GM21737 (cell line): Measurements from ENCODE around the gene MPZL1.
A peak's percentile ranks its signal among the peaks of the same experiment; 100 is the strongest.
"Not testable (repeated sequence)": the region's sequence is repeated elsewhere in the genome, so short reads cannot be mapped to it uniquely, and the experiment has no call there.

Experiments used
- ATAC-seq: cut with Tn5 transposase; IDR thresholded peaks from one replicate; pipeline ENCODE4 v1.9.1; 2021; ENCODE audit warnings: mild to moderate bottlenecking, moderate library complexity; ENCODE audit not compliant: unreplicated experiment

The MPZL1 gene

DNA sequence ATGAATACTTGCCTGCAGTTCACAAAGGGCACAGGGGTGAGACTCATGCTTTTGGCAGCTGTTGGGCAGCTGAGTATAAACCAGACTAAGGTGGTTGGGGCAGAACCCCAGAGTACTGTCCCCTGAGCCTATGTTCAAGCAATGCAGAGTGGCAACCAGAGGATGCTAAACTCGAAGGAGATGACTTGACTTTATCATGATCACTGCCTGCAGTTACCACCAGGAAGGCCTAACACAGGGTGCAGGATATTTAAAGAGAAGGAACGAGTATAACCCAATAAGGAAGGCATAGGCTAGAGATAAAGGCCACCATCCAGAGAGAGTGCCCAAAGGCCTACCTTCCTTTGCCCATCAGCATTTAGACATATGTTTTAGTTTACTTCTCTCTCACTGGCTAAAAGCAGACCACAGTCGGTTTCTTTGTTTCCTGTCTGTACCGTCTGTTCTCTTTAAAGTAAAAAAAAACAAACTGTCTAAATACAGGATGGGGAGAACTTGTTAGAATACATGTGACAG lies 83.3 kb downstream of the MPZL1 start:
- peak; percentile 48 for ATAC-seq

DNA sequence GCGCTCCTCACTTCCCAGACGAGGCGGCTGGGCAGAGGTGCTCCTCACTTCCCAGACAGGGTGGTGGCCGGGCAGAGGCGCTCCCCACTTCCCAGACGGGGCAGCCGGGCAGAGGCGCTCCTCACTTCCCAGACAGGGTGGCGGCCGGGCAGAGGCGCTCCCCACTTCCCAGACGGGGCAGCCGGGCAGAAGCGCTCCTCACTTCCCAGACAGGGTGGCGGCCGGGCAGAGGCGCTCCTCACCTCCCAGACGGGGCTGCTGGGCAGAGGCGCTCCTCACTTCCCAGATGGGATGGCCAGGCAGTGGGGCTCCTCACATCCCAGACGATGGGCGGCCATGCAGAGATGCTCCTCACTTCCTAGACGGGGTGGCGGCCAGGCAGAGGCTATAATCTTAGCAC lies 84.5 kb downstream of the MPZL1 start:
- not testable (repeated sequence) for ATAC-seq

DNA sequence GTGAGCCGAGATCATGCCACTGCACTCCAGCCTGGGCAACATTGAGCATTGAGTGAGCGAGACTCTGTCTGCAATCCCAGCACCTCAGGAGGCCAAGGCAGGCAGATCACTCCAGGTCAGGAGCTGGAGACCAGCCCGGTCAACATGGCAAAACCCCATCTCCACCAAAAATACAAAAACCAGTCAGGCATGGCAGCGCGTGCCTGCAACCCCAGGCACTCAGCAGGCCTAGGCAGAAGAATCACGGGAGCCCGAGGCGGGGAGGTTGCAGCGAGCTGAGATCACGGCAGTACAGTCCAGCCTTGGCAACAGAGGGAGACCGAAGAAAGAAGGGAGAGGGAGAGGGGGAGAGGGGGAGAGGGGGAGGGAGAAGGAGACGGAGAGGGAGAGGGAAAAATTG lies 84.9 kb downstream of the MPZL1 start:
- ATAC-seq = not testable (repeated sequence)

DNA sequence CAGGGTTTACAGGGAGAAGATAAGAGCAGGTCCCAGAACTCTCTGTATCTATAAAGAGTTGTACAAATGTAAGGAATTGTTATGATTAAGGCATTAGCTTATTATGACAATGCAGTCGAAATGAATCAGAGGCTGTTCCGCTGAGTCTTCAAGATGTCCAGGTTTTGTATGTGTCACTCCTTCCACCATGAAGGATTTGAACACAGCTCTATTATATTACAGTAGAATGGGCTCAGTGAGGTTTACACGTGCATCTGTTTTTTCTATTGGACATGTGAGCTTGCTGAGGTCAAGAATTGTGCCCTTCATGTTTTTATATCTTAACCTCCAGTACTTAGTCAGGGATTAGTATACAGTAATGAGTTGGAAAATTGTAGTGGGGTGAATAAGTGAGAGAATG lies 86.3 kb downstream of the MPZL1 start:
- no peak for ATAC-seq

DNA sequence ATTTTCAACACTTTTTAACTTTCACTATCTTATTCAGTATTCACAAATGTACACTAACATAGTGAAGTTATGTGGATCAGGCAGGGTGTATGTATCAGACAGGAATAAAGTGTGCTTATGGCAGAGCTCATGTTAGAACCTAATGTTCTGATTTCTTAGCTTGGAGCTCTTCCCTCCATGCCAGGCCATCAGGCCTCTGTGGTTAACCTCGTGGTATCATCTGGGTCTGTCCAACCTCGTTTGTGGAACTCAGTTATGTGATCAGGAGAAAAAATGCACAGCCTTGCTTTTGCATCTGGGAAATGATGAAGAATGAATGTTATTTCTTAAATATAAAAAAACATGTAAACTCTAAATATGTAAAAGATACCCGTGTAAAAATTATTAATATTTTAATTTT lies 86.9 kb downstream of the MPZL1 start:
- no peak for ATAC-seq

DNA sequence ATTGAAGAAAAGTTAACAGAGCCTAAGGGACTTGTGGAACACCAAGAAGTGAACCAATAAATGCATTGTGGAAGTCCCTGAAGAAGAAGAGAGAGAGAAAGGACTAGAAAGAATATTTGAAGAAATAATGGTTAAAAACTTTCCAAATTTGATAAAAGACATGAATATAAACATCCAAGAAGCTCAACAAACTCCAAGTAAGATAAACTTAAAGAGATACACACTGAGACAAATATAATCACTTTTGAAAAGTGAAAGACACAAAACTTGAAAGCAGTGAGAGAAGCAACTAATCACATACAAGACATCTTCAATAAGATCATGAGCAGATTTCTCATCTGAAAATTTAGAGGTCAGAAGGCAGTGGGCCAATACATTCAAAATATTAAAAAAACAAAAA lies 91.2 kb downstream of the MPZL1 start:
- ATAC-seq = no peak

DNA sequence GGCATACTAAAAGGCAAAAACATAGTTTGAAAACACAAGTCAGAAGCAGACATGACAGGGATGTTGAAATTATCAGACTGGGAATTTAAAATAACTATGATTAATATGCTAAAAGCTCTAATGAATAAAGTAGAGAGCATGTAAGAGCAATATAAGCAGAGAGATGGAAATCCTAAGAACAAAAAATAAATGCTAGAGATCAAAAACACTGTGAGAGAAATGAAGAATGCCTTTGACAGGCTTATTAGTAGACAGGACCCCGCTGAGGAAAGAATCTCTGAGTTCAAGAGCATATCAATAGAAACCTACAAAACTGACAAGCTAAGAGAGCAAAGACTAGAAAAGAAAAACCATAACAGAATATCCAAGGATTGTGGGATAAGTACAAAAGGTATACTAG lies 93.9 kb downstream of the MPZL1 start:
- ATAC-seq = no peak

GRCh38 chr1:167819849-167820683 lies 98.3 kb downstream of the MPZL1 start:
- no peak for ATAC-seq

GRCh38 chr1:167820684-167821355 lies 99.0 kb downstream of the MPZL1 start:
- no peak for ATAC-seq

GRCh38 chr1:167821356-167821685 lies 99.5 kb downstream of the MPZL1 start:
- ATAC-seq = no peak

DNA sequence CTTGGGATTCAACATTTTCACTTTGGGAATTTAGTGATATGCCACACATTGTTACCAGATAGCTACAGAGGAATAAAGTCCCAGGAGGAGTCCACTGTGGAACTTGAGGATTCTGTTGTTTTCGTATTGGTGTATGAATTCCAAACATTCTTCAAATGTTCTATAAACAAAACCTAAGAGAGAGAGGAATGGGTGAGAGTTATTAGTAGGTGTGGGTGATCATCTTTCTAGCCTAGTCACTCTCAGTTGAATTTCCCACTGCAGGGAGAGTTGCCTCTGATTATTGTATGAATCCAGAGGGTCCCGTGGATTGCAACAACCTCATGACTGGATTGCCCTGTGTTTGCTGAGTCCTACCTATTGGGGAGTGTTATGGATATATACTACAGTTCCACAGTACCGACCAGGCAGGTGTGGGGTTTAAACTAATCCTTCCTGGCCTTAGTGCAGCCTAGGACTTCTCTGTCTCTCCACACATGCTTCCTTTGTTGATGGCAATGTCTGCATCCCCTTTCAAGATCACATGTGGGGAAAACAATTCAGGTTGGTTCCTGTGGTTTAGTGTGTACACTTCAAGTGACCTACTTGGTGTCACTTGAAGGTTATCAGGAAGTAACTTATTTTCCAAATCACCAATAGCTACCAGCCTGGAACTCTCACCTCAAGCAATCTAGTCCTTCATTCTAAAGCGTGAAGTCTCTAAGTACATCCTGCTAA lies 100.3 kb downstream of the MPZL1 start:
- no peak for ATAC-seq

GRCh38 chr1:167824163-167824794 lies 102.5 kb downstream of the MPZL1 start:
- no peak for ATAC-seq

GRCh38 chr1:167825419-167826079 lies 103.8 kb downstream of the MPZL1 start:
- no peak for ATAC-seq

DNA sequence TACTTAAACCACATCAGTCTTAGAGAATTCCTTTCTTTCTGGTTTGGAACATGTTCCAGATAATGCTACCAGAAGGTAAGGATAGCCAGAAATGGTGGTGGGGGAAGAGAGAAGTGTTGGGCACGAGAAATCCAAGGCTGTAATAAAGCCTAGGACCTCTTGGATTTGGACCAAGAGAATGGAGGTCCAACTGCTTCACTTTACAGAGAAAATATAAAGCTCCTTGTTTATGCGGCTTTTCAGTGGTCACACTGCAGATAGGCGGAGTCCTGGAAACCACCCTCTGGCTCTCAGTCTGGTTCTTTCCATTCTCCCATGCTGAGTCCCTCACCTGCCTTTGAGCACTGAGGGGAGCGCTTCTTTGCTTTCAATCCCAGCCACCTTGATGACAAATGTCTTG lies 104.3 kb downstream of the MPZL1 start:
- no peak for ATAC-seq

- ATAC-seq = no peak
These were observed 108.1 kb downstream of the MPZL1 start for GRCh38 chr1:167829868-167830267.

DNA sequence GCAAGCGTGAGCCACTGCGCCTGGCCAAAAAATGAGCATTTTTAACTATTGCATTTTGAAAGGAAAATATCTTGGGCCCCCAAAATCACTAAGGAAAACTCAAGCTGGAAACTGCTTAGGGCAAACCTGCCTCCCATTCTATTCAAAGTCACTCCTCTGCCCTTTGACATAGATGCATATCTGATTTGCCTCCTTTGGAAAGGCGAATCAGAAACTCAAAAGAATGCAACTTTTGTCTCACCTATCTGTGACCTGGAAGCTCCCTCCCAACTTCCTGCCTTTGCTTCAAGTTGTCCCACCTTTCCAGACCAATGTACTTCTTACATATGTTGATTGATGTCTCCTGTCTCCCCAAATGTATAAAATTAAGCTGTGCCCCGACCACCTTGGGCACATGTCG lies 108.9 kb downstream of the MPZL1 start:
- ATAC-seq = not testable (repeated sequence)

- ATAC-seq = no peak
These were observed 110.9 kb downstream of the MPZL1 start for GRCh38 chr1:167832693-167833092.

- ATAC-seq = no peak
These were observed 112.1 kb downstream of the MPZL1 start for GRCh38 chr1:167833904-167834303.

GRCh38 chr1:167836197-167836596 lies 114.4 kb downstream of the MPZL1 start:
- no peak for ATAC-seq

DNA sequence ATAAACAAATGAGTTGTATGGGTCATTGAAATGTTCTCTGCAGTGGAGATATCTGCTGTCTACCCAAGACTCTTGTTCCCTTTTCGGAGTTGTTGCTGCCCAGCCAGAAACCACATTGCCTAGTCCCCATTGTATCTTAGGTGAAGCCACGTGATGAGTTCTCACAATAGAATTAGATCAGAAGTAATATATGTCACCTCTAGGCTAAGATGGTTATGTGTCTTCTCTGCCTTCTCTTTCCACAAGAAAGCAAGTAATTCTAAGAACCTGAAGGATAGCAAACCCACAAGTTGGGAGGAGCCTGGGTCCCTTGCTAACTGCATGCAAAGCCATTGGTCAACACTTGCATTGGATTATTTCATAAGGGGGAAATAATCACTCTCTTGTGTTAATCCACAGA lies 115.5 kb downstream of the MPZL1 start:
- no peak for ATAC-seq

DNA sequence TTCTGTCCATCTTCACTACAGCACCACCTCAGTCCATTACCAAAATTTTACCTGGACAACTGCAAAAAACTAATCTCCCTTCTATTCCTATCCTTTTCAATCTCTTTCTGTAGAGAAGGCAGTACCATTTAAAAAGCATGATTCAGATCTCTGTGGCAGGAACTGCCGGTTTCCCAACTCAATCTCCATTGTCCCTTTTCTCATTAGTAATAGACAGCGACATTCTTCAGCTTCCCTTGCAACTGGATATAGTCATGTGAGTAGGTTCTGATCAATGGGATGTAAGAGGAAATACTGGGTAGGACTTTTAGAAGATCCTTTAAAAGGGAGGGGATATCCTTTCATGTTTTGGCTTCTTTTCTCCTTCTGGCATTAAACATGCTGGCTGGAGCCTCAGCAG lies 117.2 kb downstream of the MPZL1 start:
- ATAC-seq = no peak
